ENCODE results near the gene SYCE1L. TPM values are rescaled to one million over a fixed set of nuclear protein-coding genes. Genes with fewer than 3 reads are reported as not detected.

SYCE1L gene
- total and polyA plus RNA-seq, 9 of the 15 experiments (the other 6 are each of a cell fraction or from before 2014, with no cell fraction given) = 0.54 to 2.7 (median 1.1) TPM; not detected in 5

DNA sequence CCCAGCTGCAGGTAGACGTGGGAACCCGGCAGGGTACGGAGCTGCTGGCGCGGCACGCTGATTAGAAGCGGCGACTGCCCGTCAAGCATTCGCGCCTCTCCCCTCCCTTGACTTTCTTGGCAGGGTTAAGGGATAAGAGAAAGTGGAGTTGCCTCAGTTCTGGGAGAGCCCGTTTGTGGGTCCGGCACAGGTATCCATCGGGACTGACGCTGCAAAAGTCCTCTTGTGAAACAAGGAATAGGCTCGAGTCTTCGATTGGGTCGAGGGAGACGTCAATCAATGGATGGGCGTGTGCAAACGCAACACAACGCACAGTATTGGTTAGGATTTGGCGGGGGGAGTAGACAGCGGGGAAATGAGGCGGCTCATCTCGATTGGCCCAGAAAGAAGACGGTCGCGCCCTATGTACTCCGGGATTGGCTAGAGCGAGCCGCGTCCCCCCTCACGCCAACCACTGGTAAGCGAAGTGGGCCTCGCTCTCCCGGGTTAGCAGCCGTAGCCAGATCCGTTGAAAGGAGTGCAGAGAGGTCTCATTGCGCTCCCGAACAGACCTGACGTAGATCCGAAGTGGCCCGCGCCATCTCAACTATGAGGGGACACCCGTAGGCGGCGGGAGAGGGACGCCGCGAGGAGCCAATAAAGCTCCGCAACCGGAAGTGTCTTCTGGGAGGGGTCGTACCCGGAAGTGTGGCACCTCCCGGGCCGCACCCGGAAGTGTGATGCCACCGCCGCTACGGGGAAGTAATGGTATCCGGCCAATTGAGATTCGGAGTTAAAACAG is 8.5 kb upstream of the SYCE1L start, which contains the start of gene MON1B (continued):
- TF ChIP-seq, protein P1, sequence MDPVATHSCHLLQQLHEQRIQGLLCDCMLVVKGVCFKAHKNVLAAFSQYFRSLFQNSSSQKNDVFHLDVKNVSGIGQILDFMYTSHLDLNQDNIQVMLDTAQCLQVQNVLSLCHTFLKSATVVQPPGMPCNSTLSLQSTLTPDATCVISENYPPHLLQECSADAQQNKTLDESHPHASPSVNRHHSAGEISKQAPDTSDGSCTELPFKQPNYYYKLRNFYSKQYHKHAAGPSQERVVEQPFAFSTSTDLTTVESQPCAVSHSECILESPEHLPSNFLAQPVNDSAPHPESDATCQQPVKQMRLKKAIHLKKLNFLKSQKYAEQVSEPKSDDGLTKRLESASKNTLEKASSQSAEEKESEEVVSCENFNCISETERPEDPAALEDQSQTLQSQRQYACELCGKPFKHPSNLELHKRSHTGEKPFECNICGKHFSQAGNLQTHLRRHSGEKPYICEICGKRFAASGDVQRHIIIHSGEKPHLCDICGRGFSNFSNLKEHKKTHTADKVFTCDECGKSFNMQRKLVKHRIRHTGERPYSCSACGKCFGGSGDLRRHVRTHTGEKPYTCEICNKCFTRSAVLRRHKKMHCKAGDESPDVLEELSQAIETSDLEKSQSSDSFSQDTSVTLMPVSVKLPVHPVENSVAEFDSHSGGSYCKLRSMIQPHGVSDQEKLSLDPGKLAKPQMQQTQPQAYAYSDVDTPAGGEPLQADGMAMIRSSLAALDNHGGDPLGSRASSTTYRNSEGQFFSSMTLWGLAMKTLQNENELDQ (CRISPR knock-in tag; IDR thresholded peaks at IDR 0.05; ENCODE audit: borderline replicate concordance) = no peak
- TF ChIP-seq CCNT2 (IDR thresholded peaks at IDR 0.05; ENCODE audit: borderline replicate concordance, extremely low read depth, insufficient read length, low read depth, low read length) (no peak), HNRNPH1 (optimal IDR thresholded peaks at IDR 0.05; ENCODE audit: low read depth, low read length) (no peak), CBX3 (IDR thresholded peaks at IDR 0.05; ENCODE audit: borderline replicate concordance in 1 of 2, low read length in 2 of 2) (peak in 1 of 2 experiments; percentile 15; a peak in 1 of 3 replicates), POLR2B (IDR thresholded peaks at IDR 0.05; ENCODE audit: low read depth, partially characterized antibody) (peak; percentile 72), PML (IDR thresholded peaks at IDR 0.05; ENCODE audit: low read length) (peak; percentile 46; the same call in 1 of the 2 replicates), KLF16 (IDR thresholded peaks at IDR 0.05) (no peak), SRSF3 (IDR thresholded peaks at IDR 0.05; ENCODE audit: insufficient read depth, low read length) (no peak), FOSL1 (tag; conservative IDR thresholded peaks at IDR 0.05) (peak; percentile 53; the same call in 1 of the 2 replicates), TCF3 (CRISPR knock-in tag; IDR thresholded peaks at IDR 0.05) (no peak), MTA1 (IDR thresholded peaks at IDR 0.05; ENCODE audit: borderline replicate concordance) (no peak), PURB (CRISPR knock-in tag; IDR thresholded peaks at IDR 0.05; ENCODE audit: low read depth) (no peak), FOXK2 (conservative IDR thresholded peaks at IDR 0.05 in 1 of 2, IDR thresholded peaks at IDR 0.05 in 1 of 2; ENCODE audit: low read depth in 2 of 2) (peak; percentile 85 to 87), KDM2B (CRISPR knock-in tag; IDR thresholded peaks at IDR 0.05) (no peak), ZNF561 (CRISPR knock-in tag; conservative IDR thresholded peaks at IDR 0.05) (no peak), HNRNPL (IDR thresholded peaks at IDR 0.05; ENCODE audit: low read depth, low read length) (no peak), EP400 (IDR thresholded peaks at IDR 0.05) (peak; percentile 92), FOS (IDR thresholded peaks at IDR 0.05; ENCODE audit: extremely low read depth, insufficient read length) (peak; percentile 79), ZFPM2 (CRISPR knock-in tag; IDR thresholded peaks at IDR 0.05) (no peak), HDAC2 (IDR thresholded peaks at IDR 0.05) (peak; percentile 45; the same call in 1 of the 2 replicates)
- TF ChIP-seq, protein P2, sequence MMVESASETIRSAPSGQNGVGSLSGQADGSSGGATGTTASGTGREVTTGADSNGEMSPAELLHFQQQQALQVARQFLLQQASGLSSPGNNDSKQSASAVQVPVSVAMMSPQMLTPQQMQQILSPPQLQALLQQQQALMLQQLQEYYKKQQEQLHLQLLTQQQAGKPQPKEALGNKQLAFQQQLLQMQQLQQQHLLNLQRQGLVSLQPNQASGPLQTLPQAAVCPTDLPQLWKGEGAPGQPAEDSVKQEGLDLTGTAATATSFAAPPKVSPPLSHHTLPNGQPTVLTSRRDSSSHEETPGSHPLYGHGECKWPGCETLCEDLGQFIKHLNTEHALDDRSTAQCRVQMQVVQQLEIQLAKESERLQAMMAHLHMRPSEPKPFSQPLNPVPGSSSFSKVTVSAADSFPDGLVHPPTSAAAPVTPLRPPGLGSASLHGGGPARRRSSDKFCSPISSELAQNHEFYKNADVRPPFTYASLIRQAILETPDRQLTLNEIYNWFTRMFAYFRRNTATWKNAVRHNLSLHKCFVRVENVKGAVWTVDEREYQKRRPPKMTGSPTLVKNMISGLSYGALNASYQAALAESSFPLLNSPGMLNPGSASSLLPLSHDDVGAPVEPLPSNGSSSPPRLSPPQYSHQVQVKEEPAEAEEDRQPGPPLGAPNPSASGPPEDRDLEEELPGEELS (CRISPR knock-in tag; IDR thresholded peaks at IDR 0.05; ENCODE audit: borderline replicate concordance) = no peak
- TF ChIP-seq, protein P3, sequence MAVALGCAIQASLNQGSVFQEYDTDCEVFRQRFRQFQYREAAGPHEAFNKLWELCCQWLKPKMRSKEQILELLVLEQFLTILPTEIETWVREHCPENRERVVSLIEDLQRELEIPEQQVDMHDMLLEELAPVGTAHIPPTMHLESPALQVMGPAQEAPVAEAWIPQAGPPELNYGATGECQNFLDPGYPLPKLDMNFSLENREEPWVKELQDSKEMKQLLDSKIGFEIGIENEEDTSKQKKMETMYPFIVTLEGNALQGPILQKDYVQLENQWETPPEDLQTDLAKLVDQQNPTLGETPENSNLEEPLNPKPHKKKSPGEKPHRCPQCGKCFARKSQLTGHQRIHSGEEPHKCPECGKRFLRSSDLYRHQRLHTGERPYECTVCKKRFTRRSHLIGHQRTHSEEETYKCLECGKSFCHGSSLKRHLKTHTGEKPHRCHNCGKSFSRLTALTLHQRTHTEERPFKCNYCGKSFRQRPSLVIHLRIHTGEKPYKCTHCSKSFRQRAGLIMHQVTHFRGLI (CRISPR knock-in tag; IDR thresholded peaks at IDR 0.05) = no peak

Measured in K562 (cell line).